GM15510 (cell line): ENCODE results near the gene EAPP.

Experiments used
- POLR2A ChIP-seq: IDR thresholded peaks from 3 replicates; pipeline ENCODE4 v1.6.1; 2011; ENCODE audit warnings: borderline replicate concordance; ENCODE audit not compliant: insufficient read length; ENCODE audit errors: extremely low read depth

Gene EAPP

DNA sequence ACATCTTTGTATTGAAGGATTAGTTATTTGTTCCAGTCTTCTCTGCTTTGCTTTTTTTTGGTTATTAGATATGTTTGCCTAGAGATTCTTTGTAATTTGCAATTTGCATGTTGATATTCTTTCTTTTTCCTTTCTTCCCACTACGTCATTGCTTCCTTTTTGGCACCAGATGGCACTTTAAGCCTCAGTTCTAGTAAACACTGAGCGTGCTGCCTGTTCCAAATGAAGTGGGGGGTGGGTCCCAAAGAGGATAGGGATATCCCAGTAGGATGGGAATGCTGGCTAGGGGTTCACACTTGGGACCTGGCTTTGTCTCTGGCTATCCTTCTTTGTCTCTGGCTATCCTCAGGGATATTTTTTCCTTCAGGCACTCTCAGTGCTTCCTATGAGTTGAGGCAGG, 17.0 kb downstream of the EAPP start:
- TF ChIP-seq POLR2A = no peak

DNA sequence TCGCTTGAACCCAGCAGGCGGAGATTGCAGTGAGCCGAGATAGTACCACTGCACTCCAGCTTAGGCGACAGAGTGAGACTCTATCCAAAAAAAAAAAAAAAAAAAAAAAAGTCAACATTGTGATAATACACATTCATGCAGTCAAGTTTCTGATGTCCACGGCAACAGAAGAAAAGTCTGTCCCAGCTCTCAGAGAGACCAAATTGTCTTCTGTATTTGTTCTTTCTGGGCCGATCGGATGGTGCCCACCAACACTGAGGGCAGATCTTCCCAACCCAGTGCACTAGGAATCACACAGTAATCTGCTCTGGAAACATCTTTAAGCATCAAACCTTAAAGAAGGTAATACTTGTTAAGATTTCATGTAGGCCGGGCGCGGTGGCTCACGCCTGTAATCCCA, 31.6 kb downstream of the EAPP start:
- no peak for TF ChIP-seq POLR2A

DNA sequence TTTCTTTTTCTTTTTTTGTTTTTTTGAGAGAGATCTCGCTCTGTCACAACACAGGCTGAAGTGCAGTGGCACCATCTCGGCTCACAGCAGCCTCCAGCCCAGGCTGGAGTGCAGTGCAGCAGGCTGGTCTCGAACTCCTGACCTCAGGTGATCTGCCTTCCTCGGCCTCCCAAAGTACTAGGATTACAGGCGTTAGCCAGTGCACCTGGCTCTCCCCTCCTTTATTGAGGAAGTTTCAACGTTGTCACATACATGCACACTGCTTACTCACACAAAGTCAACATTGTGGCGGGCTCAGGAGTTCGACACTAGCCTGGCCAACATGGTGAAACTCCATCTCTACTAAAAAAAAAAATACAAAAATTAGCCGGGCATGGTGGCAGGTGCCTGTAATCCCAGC, 32.0 kb downstream of the EAPP start:
- TF ChIP-seq POLR2A = no peak

DNA sequence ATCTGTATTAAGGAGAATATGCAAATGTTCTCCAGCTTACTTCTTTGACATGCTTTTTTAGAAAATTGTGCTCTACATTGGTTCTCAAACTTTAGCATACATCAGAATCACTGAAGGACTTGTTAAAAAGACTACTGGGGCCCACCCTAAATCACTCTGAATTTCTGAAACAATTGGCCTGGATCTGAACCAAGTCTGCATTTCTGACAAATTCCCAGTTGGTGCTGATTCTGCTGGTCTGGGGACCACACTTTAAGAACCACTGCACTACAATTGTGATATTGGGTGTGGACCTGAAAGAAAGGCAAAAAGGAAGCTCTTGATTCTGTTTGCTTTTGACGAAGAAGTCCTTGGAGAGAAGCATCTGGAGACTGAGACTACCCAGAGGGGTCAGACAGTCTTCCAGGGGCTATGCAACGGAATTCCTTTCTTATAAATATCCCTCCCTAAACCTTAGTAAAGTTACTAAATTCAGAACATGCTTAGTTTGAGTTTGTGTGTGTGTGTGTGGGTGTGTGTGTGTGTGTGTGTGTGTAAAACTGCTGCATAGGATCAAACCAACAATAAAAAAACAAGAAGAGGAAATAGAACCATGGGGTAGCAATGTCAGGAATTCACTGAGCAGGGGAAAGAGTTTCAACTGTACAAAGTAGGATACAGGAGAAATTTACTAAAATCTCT, 36.8 kb downstream of the EAPP start:
- TF ChIP-seq POLR2A = no peak

DNA sequence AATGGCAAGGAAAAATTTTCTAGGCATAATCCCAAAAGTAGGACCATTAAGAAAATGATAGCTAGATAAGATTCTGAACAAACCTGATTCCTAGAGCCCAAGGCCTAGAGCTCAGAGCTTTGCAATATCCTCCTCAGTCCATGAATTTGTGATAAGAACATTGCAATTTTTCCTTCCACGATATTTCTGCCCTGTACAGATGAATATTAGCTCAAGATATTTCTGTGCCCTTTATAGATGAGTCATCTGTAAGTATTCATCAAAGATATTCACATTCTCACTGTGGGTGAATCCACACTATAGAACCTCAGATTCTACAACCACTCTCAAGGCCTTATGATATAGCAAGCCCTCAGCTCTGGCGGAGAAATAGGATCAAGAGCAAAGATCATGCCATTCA, 37.5 kb downstream of the EAPP start:
- TF ChIP-seq POLR2A = no peak

DNA sequence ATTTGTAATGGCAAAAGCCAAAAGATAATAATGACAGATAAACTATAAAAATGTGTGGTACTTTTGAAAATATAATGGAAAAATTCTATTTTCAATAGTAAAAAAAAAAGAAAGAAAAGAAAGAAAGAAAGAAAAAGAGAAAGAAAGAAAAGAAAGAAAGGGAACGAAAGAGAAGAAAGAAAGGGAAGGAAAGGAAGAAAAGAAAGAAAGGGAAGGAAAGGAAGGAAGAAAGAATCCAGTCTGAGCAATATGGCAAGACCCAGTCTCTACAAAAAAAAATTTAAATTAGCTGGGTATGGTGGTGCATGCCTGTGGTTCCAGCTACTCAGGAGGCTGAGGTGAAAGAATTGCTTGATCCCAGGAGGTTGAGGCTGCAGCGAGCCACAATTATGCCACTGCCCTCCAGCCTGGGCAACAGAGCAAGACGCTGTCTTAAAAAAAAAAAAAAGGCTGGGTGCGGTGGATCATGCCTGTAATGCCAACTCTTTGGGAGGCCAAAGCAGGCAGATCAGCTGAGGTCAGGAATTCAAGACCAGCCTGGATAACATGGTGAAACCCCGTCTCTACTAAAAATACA, 38.4 kb downstream of the EAPP start:
- no peak for TF ChIP-seq POLR2A

DNA sequence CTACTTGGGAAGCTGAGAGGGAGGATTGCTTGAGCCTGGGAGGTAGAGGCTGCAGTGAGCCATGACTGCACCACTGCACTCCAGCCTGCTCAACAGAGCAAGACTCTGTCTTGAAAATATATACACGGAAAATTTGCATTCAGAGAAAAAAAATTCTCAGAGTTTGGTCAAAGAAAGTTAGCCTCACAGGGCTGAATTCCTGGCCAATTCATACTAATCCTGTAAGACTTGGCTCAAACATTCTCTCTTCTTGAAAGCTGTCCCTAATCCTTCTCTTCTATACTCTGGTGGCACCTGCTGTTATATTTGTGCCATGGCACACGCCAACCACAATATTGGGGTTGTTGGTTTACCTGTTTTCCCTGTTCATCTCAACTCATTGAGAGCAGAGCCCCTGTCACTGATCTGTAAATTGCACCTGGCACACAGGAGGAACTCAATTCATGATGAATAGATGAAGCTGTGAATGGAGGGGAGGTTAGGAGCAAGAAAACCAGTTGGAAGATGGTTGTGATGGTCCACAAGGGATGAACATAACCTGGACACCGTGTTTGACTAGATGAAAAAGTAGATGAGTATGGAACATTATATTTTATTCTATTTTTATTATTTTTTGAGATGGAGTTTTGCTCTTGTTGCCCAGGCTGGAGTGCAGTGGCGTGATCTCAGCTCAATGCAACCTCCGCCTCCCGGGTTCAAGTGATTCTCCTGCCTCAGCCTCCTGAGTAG, 40.7 kb downstream of the EAPP start:
- TF ChIP-seq POLR2A = no peak

DNA sequence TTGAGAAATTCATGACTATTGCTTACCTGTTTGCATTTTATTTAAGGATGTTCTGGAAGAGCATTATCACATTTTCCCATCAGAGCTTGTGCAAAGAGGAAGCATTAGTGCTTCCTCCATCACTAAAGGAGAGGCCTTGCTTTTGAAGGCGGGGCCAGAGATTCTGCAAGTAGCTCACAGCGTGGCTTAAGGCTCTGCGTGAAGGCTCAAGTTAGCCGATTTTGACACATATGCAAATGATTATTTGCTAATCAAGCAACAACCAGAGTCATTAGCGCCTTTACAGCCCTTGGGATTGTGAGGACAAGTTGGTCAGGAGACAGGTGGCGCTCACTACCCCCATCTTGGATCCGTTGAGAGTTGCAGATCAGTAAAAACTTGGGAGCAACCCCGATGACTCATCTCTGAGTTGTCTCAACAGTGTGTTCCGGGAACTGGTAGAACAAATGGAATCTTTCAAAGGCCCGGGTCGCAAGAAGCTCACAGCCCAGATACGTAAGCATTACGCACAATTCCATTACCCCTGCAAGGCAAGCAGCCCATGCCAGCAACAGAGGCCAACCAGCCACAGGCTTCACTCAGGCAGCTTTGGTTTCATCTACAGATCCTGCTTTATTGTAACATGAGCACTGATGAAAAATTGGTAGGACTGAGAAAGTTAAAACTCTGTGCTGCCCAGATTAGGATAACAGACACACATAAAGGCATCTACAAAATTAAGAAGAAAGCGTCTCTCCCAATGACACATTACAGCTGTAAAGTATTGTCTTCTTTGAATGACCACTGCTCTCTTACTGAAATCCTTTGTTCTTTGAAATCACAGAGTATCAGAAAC, 42.6 kb downstream of the EAPP start:
- no peak for TF ChIP-seq POLR2A

DNA sequence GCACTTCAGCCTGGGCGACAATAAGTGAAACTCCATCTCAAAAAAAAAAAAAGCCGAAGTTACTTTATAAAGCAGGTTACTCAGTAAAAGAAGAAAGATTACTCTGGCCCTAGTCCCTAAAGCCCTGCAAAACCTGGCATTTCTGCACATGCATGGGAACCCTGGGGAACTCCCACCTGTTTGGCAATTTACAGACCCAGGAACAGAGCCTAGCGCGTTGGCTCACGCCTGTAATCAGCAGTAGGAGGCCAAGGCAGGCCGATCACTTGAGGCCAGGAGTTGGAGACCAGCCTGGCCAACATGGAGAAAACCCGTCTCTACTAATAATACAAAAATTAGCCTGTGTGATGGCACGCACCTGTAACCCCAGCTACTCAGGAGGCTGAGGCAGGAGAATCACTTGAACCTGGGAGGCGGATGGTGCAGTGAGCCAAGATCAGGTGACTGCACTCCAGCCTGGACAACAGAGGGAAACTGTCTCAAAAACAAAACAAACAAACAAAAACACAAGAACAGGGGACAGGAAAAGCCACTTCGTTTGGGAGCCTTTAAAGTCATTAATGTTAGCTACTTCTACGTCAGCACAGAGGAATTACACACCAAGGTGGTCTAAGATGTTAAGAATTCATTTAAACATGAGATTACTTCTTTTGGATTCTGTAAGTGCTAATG, 43.4 kb downstream of the EAPP start:
- TF ChIP-seq POLR2A = no peak

DNA sequence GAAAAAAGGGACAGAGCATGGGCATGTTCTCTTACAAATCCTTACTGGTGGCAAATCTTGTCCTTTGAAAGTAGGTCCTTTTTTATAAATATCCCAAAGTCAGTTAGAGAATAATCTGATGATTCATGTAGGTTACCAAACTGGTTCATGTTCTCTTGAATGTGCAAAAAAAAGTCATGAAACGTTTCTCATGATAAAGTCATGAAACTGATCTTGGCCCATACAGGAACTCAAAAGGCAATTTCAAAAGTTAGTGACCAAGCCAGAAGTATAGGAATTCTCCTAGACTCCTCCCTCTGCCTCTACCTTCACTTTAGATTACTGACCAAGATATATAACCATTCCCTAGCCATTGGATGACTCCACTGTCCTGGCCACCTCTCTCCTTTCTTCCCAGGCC, 50.2 kb downstream of the EAPP start:
- no peak for TF ChIP-seq POLR2A

DNA sequence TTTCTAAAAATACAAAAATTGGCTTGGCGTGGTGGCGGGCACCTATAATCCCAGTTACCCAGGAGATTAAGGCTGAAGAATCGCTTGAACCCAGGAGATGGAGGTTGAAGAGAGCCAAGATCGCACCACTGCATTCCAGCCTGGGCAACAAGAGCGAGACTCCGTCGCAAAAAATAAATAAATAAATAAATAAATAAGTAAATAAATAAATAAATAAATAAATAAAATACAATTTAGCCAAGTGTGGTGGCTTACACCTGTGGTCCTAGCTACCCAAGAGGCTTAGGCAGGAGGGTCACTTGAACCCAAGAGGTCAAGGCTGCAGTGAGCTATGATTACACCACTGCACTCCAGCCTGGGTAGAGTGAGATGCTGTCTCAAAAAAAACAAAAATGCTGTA, 51.0 kb downstream of the EAPP start:
- TF ChIP-seq POLR2A = no peak

DNA sequence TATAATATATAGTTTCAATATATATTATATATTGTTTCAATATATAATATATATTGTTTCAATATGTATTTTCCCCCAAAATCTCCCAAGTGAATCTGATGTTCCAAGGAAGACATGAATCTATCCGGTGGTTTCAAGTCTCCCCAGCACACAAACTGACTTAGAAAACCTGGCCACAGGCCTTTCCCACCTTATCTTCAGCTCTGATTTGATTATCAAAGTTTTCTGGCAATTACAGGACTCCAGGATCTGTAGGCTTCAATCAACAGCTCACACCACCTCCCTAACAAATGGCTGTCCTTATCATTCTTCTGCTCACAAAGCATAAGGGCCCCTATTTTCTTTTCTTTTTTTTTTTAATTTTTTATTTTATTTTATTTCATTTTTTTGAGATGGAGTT, 54.8 kb downstream of the EAPP start:
- no peak for TF ChIP-seq POLR2A

DNA sequence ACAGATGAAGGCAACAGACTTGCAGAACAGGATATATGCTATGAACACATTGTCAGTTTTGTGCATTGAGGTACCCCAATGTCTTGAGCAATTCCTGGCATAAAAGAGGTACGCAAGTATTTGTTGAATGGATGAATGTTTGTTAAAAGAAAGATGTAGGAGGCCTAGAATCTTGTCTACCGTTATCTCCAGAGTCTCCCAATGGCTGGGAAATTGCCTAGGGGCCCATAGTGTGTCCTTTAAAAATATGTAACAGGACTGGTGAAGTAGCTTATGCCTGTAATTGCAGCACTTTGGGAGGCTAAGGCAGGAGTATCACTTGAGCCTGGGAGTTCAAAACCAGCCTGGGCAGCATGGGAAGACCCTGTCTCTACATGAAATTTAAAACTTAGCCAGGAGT, 57.0 kb downstream of the EAPP start:
- no peak for TF ChIP-seq POLR2A

DNA sequence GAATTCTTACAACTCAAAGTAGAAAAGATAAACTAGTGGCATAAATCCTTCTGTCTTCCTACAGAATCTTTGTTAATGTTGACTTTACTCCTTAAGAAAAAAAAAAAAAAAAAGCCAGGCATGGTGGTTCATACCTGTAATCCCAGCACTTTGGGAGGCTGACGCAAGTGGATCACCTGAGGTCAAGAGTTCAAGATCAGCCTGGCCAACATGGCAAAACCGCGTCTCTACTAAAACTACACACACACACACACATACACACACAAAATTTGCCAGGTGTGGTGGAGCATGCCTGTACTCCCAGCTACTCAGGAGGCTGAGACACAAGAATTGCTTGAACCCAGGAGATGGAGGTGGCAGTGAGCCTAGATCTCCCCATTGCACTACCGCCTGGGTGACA, 59.8 kb downstream of the EAPP start:
- TF ChIP-seq POLR2A = no peak

DNA sequence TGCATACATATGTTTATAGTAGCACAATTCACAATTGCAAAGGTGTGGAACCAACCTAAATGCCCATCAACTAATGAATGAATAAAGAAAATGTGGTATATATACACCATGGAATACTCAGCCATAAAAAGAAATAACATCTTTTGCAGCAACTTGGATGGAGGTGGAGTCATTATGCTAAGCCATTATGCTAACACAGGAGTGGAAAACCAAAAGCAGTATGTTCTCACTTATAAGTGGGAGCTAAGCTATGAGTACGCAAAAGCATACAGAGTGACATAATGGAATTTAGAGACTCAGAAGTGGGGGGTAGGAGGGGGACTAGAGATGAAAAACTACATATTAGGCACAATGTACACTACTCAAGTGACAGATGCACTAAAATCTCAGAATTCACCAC, 61.2 kb downstream of the EAPP start:
- TF ChIP-seq POLR2A = no peak
